Mucosa of descending colon (tissue), 3 donors: ENCODE results near the gene SNRNP70. TPM values are rescaled to one million over a fixed set of nuclear protein-coding genes. Genes with fewer than 3 reads are reported as not detected.

Source experiments
- ATAC-seq: fragments of 200-7000 bp; cut with Tn5 transposase; one replicate; pipeline ENCODE4 v1.9.1; 2020; ENCODE audit warnings: mild to moderate bottlenecking, moderate library complexity
- DNase-seq, 3 donors: peaks; one replicate each; pipeline ENCODE4 v3.0.0-alpha.2; 2020
- H3K36me3 ChIP-seq: fragments of 200-600 bp; one replicate; pipeline ENCODE4 v1.8.0; 2021; ENCODE audit warnings: low read depth, mild to moderate bottlenecking
- H3K4me1 ChIP-seq: fragments of 200-600 bp; one replicate; pipeline ENCODE4 v1.8.0; 2021; ENCODE audit warnings: low read depth, mild to moderate bottlenecking
- H3K4me3 ChIP-seq: fragments of 200-600 bp; one replicate; pipeline ENCODE4 v1.8.0; 2021; ENCODE audit warnings: mild to moderate bottlenecking
- H3K9me3 ChIP-seq: fragments of 200-600 bp; one replicate; pipeline ENCODE4 v1.8.0; 2021; ENCODE audit warnings: mild to moderate bottlenecking
- intact Hi-C, 2 donors: fragments of 100-400 bp; cut with DNase I in 1 of 2; cut with micrococcal nuclease in 1 of 2; formaldehyde crosslinking; loops; one replicate each; pipeline versions ENCODE4 v1.11.0 to v1.11.1; 2022; cut with DNase I, micrococcal nuclease
- total RNA-seq, 3 donors: library from RNA; stranded (reverse); fragmentation: NEBNext Ultra II Directional in 2 of 3; extraction: Animal tissue kit (Norgen Biotek cat#: 25700) in 2 of 3; gene quantifications; one replicate each; pipeline versions ENCODE4 v1.2.1 to v1.2.4, GENCODE V29; 2021 to 2023
- TF ChIP-seq, protein P1 (sequence below): fragments of 200-600 bp; IDR thresholded peaks from one replicate; pipeline ENCODE4 v1.8.0; 2022; ENCODE audit warnings: antibody characterized with exemption, mild to moderate bottlenecking
- donor health status: DM: no; HTN: no; CAD: no; lungs with moderate emphysema.
- donor health status: DM: no; HTN: no; CAD: no.
- donor health status: DM: no; HTN: yes; CAD: no.

SNRNP70 gene
- total RNA-seq, 3 donors from 2014 or later, result 136 to 257 (median 200) TPM

DNA sequence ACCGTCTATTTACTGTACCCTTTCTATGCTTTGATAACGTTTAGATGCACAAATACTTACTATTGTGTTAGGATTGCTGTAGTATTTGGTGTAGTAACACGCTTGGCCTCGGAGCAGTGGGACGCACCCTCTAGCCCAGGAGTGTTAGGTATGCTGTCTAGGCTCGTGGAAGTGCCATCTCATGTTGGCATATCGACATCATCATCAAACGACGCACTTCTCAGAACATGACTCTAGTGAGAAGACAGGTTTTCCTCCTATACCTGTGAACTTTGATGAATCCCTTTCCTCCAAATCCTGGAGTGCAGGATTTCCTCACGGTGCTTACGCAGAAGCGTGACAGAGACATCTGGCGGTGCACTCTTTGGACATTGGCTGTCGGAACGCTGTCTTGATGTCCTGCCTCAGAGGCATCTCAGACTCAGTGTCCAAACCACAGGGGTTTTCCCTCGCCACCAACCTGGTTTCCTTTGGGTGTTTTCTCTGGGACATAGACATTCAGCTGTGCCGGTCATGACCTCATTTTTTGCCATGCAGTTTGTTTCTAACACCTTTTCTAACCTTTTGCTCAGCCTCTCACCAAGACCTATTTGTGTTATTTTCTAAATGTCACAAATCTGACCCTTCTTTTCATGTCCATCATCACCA, 6.3 kb downstream of the SNRNP70 start:
- intact Hi-C loops, result loop anchor here (10.0 kb wide), 2 partner anchors 53 to 93 kb away; no protein-coding TSS in a partner anchor
- H3K4me3 ChIP-seq, result no peak overlapping the region
- TF ChIP-seq, protein P1, sequence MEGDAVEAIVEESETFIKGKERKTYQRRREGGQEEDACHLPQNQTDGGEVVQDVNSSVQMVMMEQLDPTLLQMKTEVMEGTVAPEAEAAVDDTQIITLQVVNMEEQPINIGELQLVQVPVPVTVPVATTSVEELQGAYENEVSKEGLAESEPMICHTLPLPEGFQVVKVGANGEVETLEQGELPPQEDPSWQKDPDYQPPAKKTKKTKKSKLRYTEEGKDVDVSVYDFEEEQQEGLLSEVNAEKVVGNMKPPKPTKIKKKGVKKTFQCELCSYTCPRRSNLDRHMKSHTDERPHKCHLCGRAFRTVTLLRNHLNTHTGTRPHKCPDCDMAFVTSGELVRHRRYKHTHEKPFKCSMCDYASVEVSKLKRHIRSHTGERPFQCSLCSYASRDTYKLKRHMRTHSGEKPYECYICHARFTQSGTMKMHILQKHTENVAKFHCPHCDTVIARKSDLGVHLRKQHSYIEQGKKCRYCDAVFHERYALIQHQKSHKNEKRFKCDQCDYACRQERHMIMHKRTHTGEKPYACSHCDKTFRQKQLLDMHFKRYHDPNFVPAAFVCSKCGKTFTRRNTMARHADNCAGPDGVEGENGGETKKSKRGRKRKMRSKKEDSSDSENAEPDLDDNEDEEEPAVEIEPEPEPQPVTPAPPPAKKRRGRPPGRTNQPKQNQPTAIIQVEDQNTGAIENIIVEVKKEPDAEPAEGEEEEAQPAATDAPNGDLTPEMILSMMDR, result no peak
- DNase-seq, result no peak
- ATAC-seq, result no peak
- H3K9me3 ChIP-seq, result no peaks in the 10 kb centered on the region
- peaks cover 14% of the 10 kb centered on the region for H3K4me1 ChIP-seq
- no peaks in the 10 kb centered on the region for H3K36me3 ChIP-seq

DNA sequence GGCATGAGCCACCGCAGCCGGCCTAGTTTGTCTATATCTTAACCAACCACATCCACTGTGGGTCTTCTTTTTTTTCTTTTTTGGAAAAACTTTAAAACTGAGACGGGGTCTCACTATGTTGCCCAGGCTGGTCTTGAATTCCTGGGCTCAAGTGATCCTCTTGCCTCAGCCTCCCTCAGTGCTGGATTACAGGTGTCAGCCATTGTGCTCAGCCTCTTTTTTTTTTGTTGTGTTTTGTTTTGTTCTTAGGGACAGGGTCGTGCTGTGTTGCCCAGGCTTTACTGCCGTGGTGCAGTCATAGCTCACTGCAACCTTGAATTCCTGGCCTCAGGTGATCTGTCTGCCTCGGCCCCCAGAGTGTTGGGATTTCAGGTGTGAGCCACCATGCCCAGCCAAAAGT, 7.4 kb downstream of the SNRNP70 start:
- no peaks in the 10 kb centered on the region for H3K9me3 ChIP-seq
- ATAC-seq (no peak), DNase-seq (no peak)
- TF ChIP-seq, protein P1, result no peak
- no peaks in the 10 kb centered on the region for H3K36me3 ChIP-seq
- intact Hi-C loops, result loop anchor here (10.0 kb wide), 2 partner anchors 52 to 92 kb away; no protein-coding TSS in a partner anchor
- H3K4me3 ChIP-seq, result no peak overlapping the region
- H3K4me1 ChIP-seq, result peaks cover 3% of the 10 kb centered on the region

DNA sequence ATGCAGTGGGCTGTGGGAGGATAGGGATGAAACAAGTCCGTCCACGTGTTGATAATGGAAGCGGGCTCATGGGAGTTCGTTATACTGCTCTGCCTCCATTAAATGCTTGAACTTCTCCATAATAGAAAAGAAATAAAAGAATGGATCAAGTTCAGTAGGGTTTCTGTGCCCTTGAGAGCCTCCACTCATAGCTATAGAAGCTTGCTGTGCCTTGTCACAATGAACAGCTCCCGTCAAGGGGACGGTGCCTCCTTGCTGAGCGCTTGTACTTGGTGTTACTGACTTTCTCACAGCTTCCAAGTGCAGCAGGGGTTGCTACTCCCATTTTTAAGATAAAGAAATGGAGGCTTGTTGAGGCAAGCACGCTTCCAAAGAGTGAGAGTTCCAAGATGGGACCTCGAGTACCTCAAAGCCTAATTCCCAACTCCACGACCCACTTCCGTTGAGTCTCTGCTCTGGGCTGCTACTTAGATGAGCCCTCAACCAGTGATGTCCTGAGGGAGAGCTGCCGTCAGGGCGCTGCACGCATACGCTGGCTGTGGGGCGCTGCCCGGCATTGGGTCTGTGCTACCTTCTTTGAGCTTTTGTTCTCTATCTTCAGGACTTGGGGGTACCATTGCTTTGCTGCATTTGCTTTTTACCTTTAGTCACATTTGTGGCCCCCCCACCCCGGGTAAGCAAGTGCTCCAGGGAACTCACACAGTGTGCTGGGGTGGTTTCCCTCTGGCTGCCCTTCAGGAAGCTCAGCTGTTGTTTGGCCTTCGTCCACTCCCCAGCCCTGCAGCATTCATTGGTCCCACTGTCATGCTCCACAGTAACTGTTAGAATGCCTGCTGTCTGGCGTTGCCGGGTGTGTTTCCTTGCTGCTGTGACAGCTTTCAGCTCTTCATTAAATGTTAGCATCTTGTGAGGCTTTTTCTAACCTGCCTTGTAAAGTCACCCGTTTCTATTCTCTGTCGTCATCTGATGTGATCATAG, 9.5 kb downstream of the SNRNP70 start:
- TF ChIP-seq, protein P1, result no peak
- Histone ChIP-seq H3K36me3 (no peaks in the 10 kb centered on the region), H3K4me3 (no peak overlapping the region), H3K9me3 (no peaks in the 10 kb centered on the region), H3K4me1 (no peaks in the 10 kb centered on the region)
- no peak for ATAC-seq
- DNase-seq, result no peak
- intact Hi-C loops, result loop anchor here (5.0 to 10.0 kb wide), 3 partner anchors 50 to 113 kb away; no protein-coding TSS in a partner anchor

DNA sequence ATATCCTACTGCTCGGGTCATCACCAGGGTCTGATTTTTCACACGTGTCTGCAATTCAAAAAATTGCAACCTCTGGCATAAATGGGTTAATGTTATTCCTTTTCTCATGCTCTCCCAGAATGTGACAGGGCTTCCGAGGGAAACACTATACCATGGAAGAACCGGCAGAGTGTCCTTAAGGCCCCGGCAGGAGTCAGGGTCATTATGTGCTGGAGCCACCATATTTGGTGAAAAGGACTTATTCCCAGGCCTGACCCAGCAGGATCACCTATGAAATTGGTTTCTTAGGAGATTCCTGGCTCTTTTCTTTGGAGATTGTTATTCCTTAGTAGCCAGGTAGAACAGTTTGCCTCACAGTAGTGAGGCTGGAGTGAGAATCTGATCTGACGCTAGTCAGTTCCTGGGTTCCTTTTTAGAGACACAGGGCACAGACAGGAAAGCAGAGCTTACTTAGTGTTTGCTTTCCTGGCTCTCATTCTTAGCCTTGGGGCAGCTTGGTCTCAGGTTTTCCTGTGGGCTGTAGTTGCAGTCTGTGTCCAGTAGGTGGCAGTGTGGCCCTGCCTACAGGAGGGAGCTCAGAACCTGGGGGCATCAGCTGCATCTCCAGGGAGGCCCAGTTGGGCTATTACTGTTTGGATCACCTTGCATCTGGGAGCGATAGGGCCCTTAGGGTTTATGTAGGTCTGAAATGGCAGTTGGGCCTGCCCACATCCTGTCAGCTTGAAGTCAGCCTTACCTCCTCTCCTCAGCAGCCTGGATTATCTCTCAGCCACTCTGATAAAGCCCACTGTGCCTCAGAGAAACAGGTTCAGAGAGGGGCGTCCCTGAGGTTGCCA, 12.4 kb downstream of the SNRNP70 start:
- Histone ChIP-seq H3K4me3 (no peak overlapping the region), H3K4me1 (no peaks in the 10 kb centered on the region), H3K36me3 (peaks cover 3% of the 10 kb centered on the region), H3K9me3 (no peaks in the 10 kb centered on the region)
- TF ChIP-seq, protein P1, result peak; percentile 97
- ATAC-seq (peak; percentile 96), DNase-seq (peak in 2 of 3 donors; percentile 74 to 75)
- intact Hi-C loops, result loop anchor here (5.0 to 10.0 kb wide), 3 partner anchors 47 to 110 kb away; no protein-coding TSS in a partner anchor

DNA sequence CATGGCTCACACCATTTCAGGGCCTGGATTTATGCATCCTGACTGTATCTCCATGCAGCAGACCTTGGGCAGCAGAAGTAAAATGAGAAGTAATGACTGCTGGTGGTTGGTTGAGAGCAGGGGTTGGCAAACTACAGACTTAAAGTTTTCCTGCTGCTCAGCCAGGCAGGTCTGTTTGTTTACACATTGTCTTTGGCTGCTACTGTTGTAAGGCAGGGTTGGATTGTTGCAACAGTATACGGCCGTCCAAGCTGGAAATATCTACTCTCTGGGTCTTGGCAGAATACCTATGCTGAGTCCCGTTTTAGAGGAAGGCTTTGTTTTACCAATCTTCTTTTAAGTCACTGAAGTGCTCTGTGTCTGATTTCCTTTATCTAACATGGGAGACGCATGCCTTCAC, 13.5 kb downstream of the SNRNP70 start:
- intact Hi-C loops, result loop anchor here (5.0 to 10.0 kb wide), 3 partner anchors 46 to 109 kb away; no protein-coding TSS in a partner anchor
- TF ChIP-seq, protein P1, result no peak
- Histone ChIP-seq H3K36me3 (peaks cover 3% of the 10 kb centered on the region), H3K9me3 (no peaks in the 10 kb centered on the region), H3K4me3 (no peak overlapping the region), H3K4me1 (no peaks in the 10 kb centered on the region)
- ATAC-seq (no peak), DNase-seq (no peak)
